ENCODE measurements around the gene PPP4R3A.
A peak's percentile ranks its signal among the peaks of the same experiment; 100 is the strongest.
"Not testable (repeated sequence)": the region's sequence is repeated elsewhere in the genome, so short reads cannot be mapped to it uniquely, and the experiment has no call there.

The PPP4R3A gene

DNA sequence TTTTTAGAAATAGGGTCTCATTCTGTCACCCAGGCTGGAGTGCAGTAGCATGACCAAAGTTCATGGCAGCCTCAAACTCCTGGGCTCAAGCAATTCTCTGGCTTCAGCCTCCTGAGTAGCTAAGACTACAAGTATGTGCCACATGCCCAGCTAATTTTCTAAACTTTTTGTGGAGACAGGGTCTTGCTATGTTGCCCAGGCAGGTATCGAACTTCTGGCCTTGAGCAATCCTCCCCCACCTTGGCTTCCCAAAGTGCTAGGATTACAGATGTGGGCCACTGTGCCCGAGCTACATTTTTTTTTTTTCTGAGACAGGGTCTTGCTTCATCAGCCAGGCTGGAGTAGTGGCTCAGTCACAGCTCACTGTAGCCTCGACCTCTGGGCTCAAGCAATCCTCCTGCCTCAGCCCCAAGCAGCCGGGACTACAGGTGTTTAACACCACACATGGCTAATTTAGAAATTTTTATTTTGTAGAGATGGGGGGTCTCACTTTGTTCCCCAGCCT lies 7.1 kb downstream of the PPP4R3A start:
- no peak for DNase-seq (ENCODE audit: low read depth in 2 of 2)

DNA sequence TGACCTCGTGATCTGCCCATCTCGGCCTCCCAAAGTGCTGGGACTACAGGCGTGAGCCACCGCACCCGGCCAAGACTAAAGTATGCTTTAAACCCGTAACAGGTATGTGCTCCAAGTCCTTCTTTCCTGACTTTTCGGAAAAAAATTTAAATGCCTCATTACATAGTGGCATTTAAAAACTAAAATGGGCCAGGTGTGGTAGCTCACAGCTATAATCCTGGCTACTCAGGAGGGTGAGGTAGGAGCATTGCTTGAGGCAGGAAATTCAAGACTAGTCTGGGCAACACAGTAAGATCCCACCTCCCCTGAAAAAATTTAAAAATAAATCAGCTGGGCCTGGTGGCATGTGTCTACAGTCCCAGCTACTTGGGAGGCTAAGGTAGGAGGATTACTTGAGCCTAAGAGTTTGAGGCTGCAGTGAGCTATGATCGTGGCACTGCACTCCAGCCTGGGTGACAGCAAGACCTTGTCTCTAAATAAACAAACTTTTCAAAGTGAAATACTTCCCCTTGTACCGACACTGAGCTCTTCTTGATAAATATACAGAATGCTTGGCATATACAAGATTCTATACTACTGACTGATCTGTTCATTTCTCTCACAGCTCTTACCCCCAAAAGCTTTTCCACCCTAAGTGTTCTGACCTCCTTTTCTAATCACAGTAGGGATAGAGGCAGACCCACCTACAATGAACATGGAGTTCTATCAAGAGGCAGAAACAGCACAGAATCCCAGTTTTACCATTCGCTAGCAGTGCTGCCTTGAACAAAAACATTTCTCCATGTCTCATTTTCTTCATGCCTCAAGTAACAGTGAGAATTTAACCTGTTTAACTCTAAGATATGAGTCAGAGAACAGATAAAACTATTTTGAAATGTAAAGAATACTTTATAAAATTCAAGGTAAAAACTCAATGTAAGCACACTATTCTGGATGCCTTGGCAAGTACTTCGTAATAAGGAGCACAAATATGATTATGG lies 7.9 kb downstream of the PPP4R3A start:
- no peak for DNase-seq (ENCODE audit: low read depth in 2 of 2)

DNA sequence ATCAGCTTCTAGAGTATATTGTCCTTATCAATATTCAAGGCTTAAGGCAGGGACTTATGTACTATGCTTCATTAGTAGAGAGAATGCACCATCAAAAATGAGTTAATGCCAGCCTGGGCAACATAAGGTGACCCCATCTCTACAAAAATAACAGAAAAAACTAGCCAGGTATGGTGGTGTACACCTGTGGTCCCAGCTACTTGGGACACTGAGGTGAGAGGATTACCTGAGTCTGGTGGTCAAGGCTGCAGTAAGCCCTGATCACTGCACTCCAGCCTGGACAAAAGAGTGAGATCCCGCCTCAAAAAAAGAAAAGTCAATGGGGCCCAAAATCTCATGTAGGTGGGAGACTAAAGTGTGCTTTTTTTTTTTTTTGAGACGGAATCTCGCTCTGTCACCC lies 8.8 kb downstream of the PPP4R3A start:
- DNase-seq (ENCODE audit: low read depth in 2 of 2) = no peak

DNA sequence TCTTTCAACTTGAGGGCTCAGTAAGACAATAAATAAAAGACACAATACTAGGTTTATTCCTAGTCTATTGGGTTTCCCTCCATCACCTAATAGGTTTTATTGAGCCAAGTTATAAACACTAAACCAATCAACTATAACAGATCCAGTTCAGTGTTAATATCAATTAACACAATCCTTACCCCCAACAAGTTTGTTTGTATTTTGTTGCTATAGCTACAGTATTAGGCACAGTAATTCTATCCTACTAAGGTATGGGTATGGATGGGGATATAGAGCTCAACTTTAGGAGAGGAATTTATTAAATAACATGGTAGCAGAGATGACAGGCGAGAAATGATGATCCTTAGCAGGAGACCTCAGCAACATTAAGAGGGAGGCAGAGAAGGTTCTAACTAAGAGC lies 13.3 kb downstream of the PPP4R3A start:
- no peak for DNase-seq (ENCODE audit: low read depth in 2 of 2)

DNA sequence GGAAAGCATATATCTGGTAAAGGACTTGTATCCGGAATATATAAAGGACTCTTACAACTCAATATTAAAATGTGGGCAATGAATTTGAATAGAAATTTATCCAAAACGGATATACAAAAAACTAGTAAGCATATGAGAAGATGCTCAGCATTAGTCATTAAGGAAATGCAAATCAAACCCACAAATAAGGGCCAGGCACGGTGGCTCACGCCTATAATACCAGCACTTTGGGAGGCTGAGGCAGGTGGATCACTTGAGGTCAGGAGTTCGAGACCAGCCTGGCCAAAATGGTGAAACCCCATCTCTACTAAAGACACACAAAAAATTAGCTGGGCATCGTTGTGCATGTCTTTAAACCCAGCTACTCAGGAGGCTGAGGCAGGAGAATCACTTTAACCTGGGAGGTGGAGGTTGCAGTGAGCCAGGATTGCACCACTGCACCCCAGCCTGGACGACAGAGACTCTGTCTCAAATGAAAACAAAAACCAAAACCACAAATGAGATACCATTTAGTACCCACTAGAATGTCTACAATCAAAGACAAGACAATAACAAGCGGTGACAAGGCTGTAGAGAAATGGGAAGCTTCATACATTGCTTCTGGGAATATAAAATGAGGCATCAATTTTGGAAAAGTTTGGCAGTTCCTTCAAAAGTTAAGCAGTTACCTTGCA lies 15.6 kb downstream of the PPP4R3A start:
- not testable (repeated sequence) for DNase-seq (ENCODE audit: low read depth in 2 of 2)

DNA sequence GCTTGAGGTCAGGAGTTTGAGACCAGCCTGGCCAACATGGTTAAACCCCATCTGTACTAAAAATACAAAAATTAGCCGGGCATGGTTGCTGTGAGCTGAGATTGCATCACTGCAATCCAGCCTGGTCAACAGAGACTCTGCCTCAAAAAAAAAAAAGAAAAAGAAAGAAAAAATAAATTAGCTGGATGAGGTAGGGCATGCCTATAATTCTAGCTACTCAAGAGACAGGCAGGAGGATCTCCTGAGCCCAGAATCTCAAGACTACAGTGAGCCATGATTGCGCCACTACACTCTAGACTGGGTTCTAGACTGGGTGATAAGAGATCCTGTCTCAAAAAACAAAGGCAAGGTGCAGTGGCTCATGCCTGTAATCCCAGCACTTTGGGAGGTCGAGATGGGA lies 16.9 kb downstream of the PPP4R3A start:
- no peak for DNase-seq (ENCODE audit: low read depth in 2 of 2)

DNA sequence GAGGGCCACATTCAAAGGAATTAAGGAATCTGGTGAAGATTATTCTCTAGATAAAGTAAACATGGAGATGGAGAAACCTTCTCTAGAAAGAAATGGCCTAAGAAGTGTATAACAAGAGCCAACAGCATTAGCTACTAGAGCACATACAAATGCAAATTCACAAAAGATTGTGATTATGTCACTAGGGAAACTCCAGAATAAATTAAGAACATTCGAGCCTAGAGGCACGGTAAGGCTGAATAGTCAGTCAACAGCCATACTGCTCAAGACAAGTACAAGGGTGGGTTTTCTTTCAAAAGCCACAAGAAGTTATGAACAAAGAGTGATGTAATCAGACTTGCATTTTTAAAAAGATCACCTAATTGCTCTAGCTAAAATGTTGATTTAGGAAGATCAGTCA lies 25.4 kb downstream of the PPP4R3A start:
- no peak for DNase-seq (ENCODE audit: low read depth in 2 of 2)

DNA sequence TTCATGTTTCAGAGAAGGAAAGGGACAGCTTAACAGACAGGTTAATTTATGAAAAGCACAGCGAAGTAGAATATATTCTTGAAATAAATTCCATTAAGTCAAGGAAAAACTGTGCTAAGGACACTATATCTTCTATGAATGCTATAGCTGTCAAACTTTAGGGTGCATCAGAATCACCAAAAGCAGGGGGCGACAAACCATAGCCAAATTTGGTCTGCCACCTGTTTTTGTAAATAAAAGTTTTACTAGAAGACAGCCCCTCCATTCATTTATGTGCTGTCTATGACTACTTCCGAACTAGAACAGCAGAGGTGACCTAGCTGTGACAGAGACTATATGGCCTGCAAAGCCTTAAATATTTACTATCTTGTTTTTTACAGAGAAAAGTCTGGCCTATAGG lies 25.9 kb downstream of the PPP4R3A start:
- DNase-seq (ENCODE audit: low read depth in 2 of 2) = no peak

DNA sequence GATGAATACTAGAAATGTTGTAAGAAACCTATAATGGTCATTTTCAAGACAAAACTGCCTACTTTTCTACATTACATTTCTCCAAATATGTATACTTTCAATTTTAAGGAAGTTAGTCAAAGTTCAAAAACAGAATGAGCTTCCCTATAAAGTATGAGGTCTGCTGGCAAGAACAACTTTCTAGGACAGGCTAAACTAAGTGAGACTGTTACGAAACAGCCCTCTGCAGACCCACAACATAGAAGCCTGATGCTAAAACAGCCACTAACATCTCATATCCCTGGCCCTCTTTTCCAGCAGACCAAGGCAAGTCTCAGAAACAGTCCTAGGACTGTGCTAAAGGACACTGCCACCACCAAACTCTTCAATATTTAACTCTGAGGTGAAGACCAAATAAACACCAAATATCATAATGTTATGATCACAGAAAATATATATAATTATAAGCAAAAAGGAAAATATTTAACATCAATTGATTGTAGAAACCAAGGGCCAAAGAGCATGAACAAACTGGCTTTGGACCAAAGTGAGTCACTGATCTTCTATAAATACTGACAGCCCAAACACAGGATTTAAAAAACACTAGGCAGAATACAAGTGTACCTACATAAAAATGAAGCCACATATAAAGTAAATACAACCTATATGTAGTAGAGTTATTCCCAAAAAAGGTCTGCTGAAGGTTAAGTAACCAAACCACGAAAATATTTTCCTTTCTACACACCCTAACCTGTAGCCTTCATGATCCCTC lies 27.7 kb downstream of the PPP4R3A start:
- DNase-seq (ENCODE audit: low read depth in 2 of 2) = peak in 1 of 2 experiments; percentile 1

DNA sequence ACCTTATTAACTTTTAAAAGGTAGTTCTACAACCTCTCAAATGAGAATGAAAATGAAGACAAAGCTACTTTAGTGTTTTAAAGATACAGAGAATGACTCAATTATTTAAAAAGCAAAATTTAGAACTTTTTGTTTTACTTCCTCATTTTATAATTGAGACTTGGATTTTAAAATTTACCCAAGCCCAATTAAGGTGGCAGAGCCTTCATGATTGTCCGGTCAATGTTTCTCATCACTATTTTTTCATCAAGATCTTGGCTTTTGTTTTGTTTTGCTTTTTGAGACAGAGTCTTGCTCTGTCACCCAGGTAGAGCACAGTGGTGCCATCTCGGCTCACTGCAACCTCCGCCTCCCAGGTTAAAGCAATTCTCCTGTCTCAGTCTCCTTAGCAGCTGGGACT lies 32.7 kb downstream of the PPP4R3A start:
- DNase-seq (ENCODE audit: low read depth in 2 of 2) = no peak

DNA sequence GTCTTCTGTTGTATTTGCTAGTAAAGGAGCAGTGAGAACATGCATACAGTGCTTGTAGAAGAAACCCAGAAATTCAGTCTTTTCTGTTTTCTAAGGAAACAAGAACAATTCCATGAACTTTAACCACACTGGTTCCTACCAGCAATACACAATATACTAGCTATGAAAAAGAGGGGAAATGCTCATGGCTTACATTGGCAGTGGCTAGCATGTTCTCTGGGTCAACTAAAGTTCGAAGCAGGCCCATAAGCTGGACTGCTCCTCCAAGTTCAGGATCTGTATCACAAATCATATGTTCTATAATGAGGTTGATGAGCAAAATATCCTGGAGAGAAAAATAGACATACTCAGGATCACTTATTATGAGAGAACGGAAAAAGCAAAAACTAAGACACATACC lies 37.1 kb downstream of the PPP4R3A start:
- no peak for DNase-seq (ENCODE audit: low read depth in 2 of 2)

DNA sequence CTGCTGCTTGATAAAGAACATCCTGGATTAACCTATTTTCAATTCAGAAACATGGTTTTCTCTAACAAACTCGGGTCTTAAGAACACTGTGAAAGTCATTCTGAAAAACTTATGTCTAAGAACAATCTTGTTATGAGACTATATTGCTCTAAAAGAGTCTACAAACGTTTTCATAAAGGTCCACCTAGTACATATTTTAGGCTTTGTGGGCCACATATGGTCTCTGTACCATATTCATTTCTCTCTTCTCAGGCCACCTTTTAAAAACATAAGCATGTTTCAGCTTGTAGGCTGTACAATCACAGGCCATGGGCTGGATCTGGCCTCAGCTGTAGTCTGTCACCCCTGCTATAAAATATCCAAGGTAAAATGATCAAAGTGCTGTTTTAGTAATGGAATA lies 39.9 kb downstream of the PPP4R3A start:
- DNase-seq (ENCODE audit: low read depth in 2 of 2) = no peak

DNA sequence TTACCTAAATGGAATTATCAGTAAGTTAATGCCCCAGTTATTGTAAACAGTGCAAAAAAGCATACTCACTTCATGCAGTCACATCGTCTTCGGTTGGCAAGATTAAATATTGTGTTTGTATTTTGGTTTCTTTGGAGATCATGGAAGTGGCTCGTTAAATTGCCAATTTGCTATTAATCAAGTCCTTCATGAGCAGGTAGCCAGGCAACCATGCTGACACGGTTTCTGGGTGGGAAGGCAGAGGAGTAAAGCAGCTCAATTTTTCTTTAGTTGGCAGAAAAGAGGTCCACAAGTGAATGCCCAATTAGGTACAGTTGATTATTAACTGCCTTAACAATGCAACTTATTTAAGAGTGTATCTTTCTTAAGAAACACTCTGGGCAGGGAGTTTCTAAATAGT lies 43.9 kb downstream of the PPP4R3A start:
- no peak for DNase-seq (ENCODE audit: low read depth in 2 of 2)

DNA sequence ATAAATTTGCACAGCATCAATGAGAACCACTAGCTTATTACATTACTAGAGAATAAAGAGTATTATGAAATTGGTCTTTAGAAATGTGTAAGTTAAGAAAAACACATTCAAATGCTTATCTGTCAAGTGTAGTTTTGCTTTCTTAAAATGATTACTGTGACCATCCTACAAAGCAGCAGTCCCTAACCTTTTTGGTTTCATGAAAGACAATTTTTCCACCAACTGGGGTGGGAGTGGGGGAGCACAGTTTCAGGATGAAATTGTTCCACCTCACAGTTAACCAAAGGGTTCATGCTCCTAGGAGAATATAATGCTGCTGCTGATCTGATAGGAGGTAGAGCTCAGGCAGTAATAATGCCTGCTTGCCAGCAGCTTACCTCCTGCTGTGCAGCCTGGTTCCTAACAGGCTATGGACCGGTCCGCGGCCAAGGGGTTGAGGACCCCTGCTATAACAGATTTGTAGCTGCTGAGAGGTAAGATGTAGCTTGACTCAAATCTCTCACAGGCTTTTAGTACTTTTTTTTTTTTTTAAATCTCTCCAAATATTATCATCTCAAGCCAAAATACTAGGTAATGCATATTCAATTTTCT lies 45.4 kb downstream of the PPP4R3A start:
- DNase-seq (ENCODE audit: low read depth in 2 of 2) = no peak

DNA sequence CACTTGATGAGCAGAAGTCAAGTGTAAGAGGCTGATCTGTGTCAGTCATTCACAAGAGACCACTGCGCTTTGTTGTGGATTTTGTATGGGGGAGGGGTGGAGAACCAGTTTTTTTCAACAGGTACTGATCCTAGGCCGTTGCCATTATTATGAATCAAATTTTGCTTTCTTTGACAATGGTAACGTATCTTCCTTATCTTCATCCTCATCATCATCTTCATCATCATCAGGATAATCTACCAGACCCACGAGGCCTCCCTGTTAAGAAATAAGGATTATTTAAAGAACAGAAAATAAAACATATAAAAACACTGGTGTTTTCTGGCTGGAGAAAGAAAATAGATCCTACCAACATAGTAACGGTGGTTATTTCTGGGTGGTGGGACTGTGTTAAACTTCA lies 51.5 kb downstream of the PPP4R3A start:
- no peak for DNase-seq (ENCODE audit: low read depth in 2 of 2)

DNA sequence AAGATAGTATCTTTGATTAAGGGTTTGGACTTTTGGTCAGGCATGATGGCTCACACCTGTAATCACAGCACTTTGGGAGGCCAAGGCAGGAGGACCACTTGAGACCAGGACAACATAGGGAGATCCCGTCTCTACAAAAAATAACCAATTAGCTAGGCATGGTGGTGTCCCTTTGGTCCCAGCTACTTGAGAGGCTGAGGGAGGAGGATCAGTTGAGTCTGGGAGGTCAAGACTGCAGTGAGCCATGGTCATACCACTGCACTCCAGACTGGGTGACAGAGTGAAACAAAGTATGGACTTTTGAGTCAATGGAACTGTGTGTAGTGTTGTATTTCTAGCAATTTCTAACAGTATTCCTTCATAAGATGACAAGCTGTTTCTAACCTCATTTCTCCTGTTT lies 53.8 kb downstream of the PPP4R3A start:
- no peak for DNase-seq (ENCODE audit: low read depth in 2 of 2)

DNA sequence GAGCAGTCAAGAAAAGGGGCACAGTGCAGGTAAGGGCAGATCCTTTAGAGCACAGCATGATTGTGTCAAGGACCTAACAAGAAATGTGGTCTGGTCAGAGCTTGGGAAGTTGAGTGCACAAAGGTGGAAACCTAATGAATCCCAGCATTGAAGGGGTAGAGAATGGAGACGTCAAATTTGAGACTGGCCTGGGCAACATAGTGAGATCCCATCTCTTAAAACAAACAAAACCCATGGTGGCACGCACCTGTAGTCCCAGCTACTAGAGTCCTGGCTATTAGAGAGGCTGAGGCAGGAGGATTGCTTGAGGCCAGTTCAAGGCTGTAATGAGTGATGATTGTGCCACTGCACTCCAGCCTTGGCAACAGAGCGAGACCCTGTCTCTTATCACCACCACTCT lies 55.5 kb downstream of the PPP4R3A start:
- DNase-seq (ENCODE audit: low read depth in 2 of 2) = no peak

DNA sequence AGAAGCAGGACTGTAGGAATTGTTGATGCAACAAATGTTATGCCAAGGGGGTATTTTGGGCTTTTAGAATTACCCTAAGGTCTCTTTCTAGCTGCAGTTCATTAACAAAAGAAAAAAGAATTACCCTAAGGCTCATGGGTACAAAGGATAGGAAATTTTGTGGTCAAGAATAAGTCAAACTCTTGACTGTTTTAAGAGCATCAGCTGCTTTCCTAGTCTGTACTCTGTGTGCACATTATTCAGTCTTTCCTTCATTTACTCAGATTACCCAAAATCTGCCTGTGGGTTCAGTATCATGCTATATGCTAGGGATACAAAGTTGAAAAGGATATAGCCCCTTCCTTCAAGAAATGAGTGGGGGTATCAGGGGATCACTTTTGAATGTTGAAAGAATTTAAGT lies 56.0 kb downstream of the PPP4R3A start:
- DNase-seq (ENCODE audit: low read depth in 2 of 2) = no peak

DNA sequence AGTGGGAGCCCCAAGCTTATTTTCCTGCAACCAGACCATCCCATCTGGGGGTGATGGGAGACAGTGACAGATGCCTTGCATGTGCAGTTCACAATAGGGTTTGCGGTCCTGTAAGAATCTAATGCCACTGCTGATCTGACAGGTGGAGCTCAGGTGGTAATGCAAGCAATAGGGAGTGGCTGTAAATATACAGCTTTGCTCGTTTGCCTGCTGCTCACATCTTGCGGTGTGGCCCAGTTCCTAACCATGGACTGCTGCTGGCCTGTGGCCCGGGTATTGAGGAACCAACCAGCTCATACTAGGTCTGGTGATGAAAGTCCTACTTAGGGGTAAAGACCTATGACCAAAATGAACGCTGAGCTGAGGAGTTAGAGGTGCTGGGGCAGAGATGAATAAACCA lies 56.4 kb downstream of the PPP4R3A start:
- DNase-seq (ENCODE audit: low read depth in 2 of 2) = no peak

DNA sequence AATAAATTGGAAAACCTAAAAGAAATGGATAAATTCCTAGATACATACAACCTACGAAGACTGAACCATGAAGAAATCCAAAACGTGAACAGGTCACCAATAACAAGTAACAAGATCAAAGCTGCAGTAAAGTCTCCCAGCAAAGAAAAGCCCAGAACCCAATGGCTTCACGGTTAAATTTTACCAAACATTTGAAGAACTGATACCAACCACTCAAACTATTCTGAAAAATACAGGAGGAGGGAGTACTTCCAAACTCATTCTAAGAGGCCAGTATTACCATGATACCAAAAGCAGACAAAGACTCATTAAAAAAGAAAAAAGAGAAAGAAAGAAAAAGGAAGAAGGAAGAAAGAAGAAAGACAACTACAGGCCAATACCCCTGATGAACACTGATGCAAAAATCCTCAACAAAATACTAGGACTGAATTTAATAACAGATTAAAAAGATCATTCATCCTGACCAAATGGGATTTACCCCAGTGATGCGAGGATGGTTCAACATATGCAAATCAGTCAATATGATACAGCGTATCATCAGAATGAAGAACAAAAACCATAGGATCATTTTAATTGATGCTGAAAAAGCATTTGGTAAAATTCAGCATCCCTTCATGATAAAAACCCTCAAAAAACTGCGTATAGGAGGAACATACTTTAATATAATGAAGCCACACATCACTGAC lies 65.6 kb downstream of the PPP4R3A start:
- DNase-seq (ENCODE audit: low read depth in 2 of 2) = no peak

DNA sequence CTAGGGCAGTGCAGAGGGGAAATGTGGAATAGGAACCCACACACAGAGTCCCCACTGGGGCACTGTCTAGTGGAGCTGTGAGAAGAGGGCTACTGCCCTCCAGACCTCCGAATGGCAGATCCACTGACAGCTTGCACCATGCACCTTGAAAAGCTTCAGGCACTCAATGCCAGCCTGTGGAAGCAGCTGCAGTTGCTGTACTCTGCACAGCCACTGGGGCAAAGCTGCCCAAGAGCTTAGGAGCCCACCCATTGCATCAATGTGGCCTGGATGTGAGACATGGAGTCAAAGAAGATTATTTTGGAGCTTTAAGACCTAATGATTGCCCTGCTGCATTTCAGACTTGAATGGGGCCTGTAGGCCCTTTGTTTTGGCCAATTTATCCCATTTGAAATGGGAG lies 70.8 kb downstream of the PPP4R3A start:
- no peak for DNase-seq (ENCODE audit: low read depth in 2 of 2)
